D341Med (cell line): ENCODE results near the gene EXOSC7.

Experiments used
- DNase-seq: peaks from one replicate; pipeline ENCODE4 v3.0.0; 2012; ENCODE audit warnings: low spot score

EXOSC7 gene

GRCh38 chr3:44993471-44994205, 17.6 kb downstream of the EXOSC7 start:
- DNase-seq, result no peak

GRCh38 chr3:44995142-44995770, 19.2 kb downstream of the EXOSC7 start:
- peak; percentile 67 for DNase-seq

GRCh38 chr3:44996556-44996969, 20.5 kb downstream of the EXOSC7 start:
- DNase-seq, result no peak

GRCh38 chr3:44999782-45000181, 23.7 kb downstream of the EXOSC7 start:
- DNase-seq, result no peak

- DNase-seq, result no peak
These were observed 24.8 kb downstream of the EXOSC7 start for GRCh38 chr3:45000823-45001222.

GRCh38 chr3:45001738-45002137, 25.7 kb downstream of the EXOSC7 start:
- no peak for DNase-seq

- no peak for DNase-seq
These were observed 26.2 kb downstream of the EXOSC7 start for GRCh38 chr3:45002139-45002660.

GRCh38 chr3:45002720-45003119, 26.7 kb downstream of the EXOSC7 start:
- no peak for DNase-seq

GRCh38 chr3:45003406-45003805, 27.4 kb downstream of the EXOSC7 start:
- DNase-seq, result no peak

GRCh38 chr3:45003859-45004258, 27.8 kb downstream of the EXOSC7 start:
- no peak for DNase-seq

- DNase-seq, result no peak
These were observed 31.0 kb downstream of the EXOSC7 start for GRCh38 chr3:45007091-45007490.

- DNase-seq, result no peak
These were observed 32.1 kb downstream of the EXOSC7 start for GRCh38 chr3:45008117-45008516.

GRCh38 chr3:45009868-45010267, 33.8 kb downstream of the EXOSC7 start:
- no peak for DNase-seq

GRCh38 chr3:45010811-45011333, 34.8 kb downstream of the EXOSC7 start:
- no peak for DNase-seq

- no peak for DNase-seq
These were observed 35.9 kb downstream of the EXOSC7 start for GRCh38 chr3:45011756-45012508.

GRCh38 chr3:45012577-45012976, 36.5 kb downstream of the EXOSC7 start:
- no peak for DNase-seq

GRCh38 chr3:45016916-45017315, 40.9 kb downstream of the EXOSC7 start:
- no peak for DNase-seq

GRCh38 chr3:45017821-45018220, 41.8 kb downstream of the EXOSC7 start:
- no peak for DNase-seq

GRCh38 chr3:45020534-45020933, 44.5 kb downstream of the EXOSC7 start:
- no peak for DNase-seq

GRCh38 chr3:45021524-45022297, 45.7 kb downstream of the EXOSC7 start:
- DNase-seq, result no peak

GRCh38 chr3:45023675-45024074, 47.6 kb downstream of the EXOSC7 start:
- DNase-seq, result no peak
